Osteocyte (in vitro differentiated cells): ENCODE results near the gene P2RX4. TPM values are rescaled to one million over a fixed set of nuclear protein-coding genes. Genes with fewer than 3 reads are reported as not detected.

ENCODE experiments used
- DNase-seq: peaks from one replicate; pipeline ENCODE4 v3.0.0; 2021; ENCODE audit warnings: mixed read lengths; ENCODE audit not compliant: unreplicated experiment; ENCODE audit errors: extremely low spot score
- H3K27ac Mint-ChIP-seq: one replicate; pipeline ENCODE4 v1.8.0; 2021; ENCODE audit warnings: mild to moderate bottlenecking, mixed read lengths; ENCODE audit not compliant: unreplicated experiment
- H3K27me3 Mint-ChIP-seq: one replicate; pipeline ENCODE4 v1.8.0; 2021; ENCODE audit warnings: mixed read lengths; ENCODE audit not compliant: unreplicated experiment
- H3K36me3 Mint-ChIP-seq: one replicate; pipeline ENCODE4 v1.8.0; 2021; ENCODE audit warnings: mixed read lengths; ENCODE audit not compliant: unreplicated experiment
- H3K4me1 Mint-ChIP-seq: one replicate; pipeline ENCODE4 v1.8.0; 2021; ENCODE audit warnings: mixed read lengths; ENCODE audit not compliant: unreplicated experiment
- H3K4me3 Mint-ChIP-seq: one replicate; pipeline ENCODE4 v1.8.0; 2021; ENCODE audit warnings: mild to moderate bottlenecking, moderate library complexity, mixed read lengths; ENCODE audit not compliant: unreplicated experiment
- H3K9me3 Mint-ChIP-seq: one replicate; pipeline ENCODE4 v1.8.0; 2021; ENCODE audit warnings: mixed read lengths; ENCODE audit not compliant: unreplicated experiment
- CTCF ChIP-seq: fragments of 200-600 bp; sonication (generic); IDR thresholded peaks from 2 replicates; pipeline ENCODE4 v1.5.0; 2021; ENCODE audit warnings: antibody characterized with exemption, mild to moderate bottlenecking, moderate library complexity
- total RNA-seq: library from RNA; stranded (reverse); gene quantifications from 2 replicates; pipeline ENCODE4 v1.2.1, GENCODE V29; 2021

Gene P2RX4
- total RNA-seq, 1 donor from 2014 or later, result 20.3 TPM

DNA sequence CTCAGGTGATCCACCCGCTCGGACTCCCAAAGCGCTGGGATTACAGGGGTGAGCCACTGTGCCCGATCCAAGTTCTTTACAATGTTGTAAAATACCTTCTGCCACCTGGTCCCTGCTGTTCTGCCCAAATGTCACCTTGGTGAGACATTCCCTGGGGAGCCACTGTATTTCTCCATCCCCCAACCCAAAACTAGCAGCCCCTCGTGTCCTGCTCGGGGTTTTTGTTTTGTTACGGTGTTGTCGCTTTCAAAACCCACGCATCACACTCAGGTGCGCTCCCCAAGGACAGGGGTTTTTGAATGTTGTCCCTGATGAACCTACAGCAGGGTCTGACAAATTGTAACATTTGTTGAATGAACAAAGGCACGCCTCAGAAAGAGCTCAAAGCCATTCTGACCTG, 49.1 kb downstream of the P2RX4 start:
- Mint-ChIP-seq H3K27me3 (no peaks in the 10 kb centered on the region), H3K9me3 (no peaks in the 10 kb centered on the region), H3K27ac (no peak overlapping the region), H3K4me1 (no peaks in the 10 kb centered on the region), H3K4me3 (no peak overlapping the region), H3K36me3 (peaks cover 55% of the 10 kb centered on the region)
- no peak for TF ChIP-seq CTCF
- DNase-seq, result no peak

GRCh38 chr12:121260091-121260490, 50.2 kb downstream of the P2RX4 start:
- Mint-ChIP-seq H3K4me1 (no peaks in the 10 kb centered on the region), H3K27me3 (no peaks in the 10 kb centered on the region), H3K27ac (no peak overlapping the region), H3K36me3 (peaks cover 48% of the 10 kb centered on the region), H3K4me3 (no peak overlapping the region), H3K9me3 (no peaks in the 10 kb centered on the region)
- TF ChIP-seq CTCF, result no peak
- no peak for DNase-seq

DNA sequence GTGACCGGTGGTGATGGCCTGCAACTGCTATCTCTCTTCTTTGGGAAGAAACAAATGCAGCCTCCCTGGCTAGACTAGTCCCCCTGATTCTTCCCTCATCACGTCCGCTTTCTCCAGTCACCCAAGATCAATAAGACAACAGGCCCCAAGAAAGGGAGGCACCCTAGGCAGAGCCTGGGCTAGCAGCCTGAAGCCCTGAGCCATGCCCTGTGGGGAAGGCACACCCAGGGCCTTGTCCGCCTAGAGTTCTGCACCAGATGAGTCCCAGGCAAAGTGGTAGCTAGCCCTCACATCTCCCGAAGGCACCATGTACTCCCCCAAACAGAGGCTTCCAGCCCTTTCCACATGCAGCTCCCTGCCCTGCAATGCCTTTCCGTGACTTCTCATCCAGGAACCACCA, 51.5 kb downstream of the P2RX4 start:
- peaks cover 42% of the 10 kb centered on the region for H3K36me3 Mint-ChIP-seq

GRCh38 chr12:121263206-121263935, 53.4 kb downstream of the P2RX4 start:
- H3K4me1 Mint-ChIP-seq, result no peaks in the 10 kb centered on the region
- H3K36me3 Mint-ChIP-seq, result peaks cover 38% of the 10 kb centered on the region
- no peaks in the 10 kb centered on the region for H3K27me3 Mint-ChIP-seq
- TF ChIP-seq CTCF, result no peak
- H3K9me3 Mint-ChIP-seq, result no peaks in the 10 kb centered on the region
- DNase-seq, result no peak
- no peak overlapping the region for H3K4me3 Mint-ChIP-seq
- no peak overlapping the region for H3K27ac Mint-ChIP-seq

More for the DNA sequence above, 51.5 kb downstream of the P2RX4 start:
- Mint-ChIP-seq H3K27ac (no peak overlapping the region), H3K4me1 (no peaks in the 10 kb centered on the region), H3K4me3 (no peak overlapping the region), H3K9me3 (no peaks in the 10 kb centered on the region), H3K27me3 (no peaks in the 10 kb centered on the region)
- DNase-seq, result no peak
- no peak for TF ChIP-seq CTCF

DNA sequence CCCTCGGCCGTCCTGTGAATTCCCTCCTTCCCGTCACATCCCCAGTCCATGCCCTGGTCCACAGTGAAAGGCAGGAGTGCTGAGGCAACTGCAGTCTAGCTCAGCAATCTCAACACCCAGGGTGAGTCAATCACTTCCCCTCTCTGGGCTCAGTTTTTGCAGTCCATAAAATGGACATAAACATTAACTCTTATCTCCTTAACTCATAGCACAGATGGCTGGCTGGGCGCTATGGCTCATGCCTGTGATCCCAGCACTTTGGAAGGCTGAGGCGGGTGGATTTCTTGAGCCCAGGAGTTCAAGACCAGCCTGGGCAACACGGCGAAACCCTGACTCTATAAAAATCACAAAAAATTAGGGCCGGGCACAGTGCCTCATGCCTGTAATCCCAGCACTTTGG, 54.2 kb downstream of the P2RX4 start:
- no peaks in the 10 kb centered on the region for H3K4me1 Mint-ChIP-seq
- no peak overlapping the region for H3K27ac Mint-ChIP-seq
- no peak for DNase-seq
- H3K27me3 Mint-ChIP-seq, result no peaks in the 10 kb centered on the region
- peaks cover 33% of the 10 kb centered on the region for H3K36me3 Mint-ChIP-seq
- no peak for TF ChIP-seq CTCF
- H3K4me3 Mint-ChIP-seq, result no peak overlapping the region
- no peaks in the 10 kb centered on the region for H3K9me3 Mint-ChIP-seq
